Esophagus muscularis mucosa (tissue), 4 donors: ENCODE results near the gene POMT2. TPM values are rescaled to one million over a fixed set of nuclear protein-coding genes. Genes with fewer than 3 reads are reported as not detected.

Experiments used
- DNase-seq: peaks from one replicate; pipeline ENCODE4 v3.0.0-alpha.2; 2017; ENCODE audit errors: extremely low spot score
- H3K27ac ChIP-seq, 4 donors: fragments of 200-600 bp; sonication (generic); replicated peaks in 1 of 4; 1 replicate in 3 of 4; 2 replicates in 1 of 4; pipeline ENCODE4 v1.5.1; 2016 to 2019; ENCODE audit warnings: mild to moderate bottlenecking in 1 of 4
- H3K27me3 ChIP-seq, 4 donors: fragments of 200-600 bp; sonication (generic); one replicate each; pipeline versions ENCODE4 v1.5.1 to v1.6.0; 2016 to 2019
- H3K36me3 ChIP-seq, 4 donors: fragments of 200-600 bp; sonication (generic); one replicate each; pipeline ENCODE4 v1.5.1; 2016 to 2019
- H3K4me1 ChIP-seq, 4 donors: fragments of 200-600 bp; sonication (generic); one replicate each; pipeline ENCODE4 v1.5.1; 2016 to 2019
- H3K4me3 ChIP-seq, 4 donors: fragments of 200-600 bp; sonication (generic); 1 replicate in 2 of 4; 2 replicates in 2 of 4; pipeline ENCODE4 v1.5.1; 2016 to 2019; ENCODE audit warnings: mild to moderate bottlenecking in 4 of 4, moderate library complexity in 1 of 4
- H3K9me3 ChIP-seq, 4 donors: fragments of 200-600 bp; sonication (generic); 1 replicate in 3 of 4; 2 replicates in 1 of 4; pipeline ENCODE4 v1.5.1; 2016 to 2019
- CTCF ChIP-seq, 3 experiments: fragments of 200-600 bp in 2 of 3; fragments of 450-650 bp in 1 of 3; sonication (generic) in 2 of 3; IDR thresholded peaks; one replicate each; pipeline ENCODE4 v1.5.1; 2017 to 2019; ENCODE audit warnings: antibody characterized with exemption in 3 of 3, mild to moderate bottlenecking in 2 of 3, moderate library complexity in 1 of 3
- EP300 ChIP-seq: sonication (generic); formaldehyde crosslinking; IDR thresholded peaks from one replicate; pipeline ENCODE4 v1.6.1; 2017; ENCODE audit warnings: antibody characterized with exemption
- POLR2A ChIP-seq: fragments of 450-650 bp; IDR thresholded peaks from one replicate; pipeline ENCODE4 v1.6.1; 2017; ENCODE audit warnings: antibody characterized with exemption, moderate library complexity, mild to moderate bottlenecking, low read depth
- POLR2AphosphoS5 ChIP-seq, 2 donors: sonication (generic); formaldehyde crosslinking; IDR thresholded peaks; one replicate each; pipeline ENCODE4 v1.6.1; 2017; ENCODE audit warnings: antibody characterized with exemption in 2 of 2
- WGBS: methylation state at CpG from one replicate; pipeline ENCODE4 v1.1.5; 2018; 5-methylcytosine and 5-hydroxymethylcytosine counted together
- intact Hi-C: fragments of 100-400 bp; cut with DNase I; formaldehyde crosslinking; loops from one replicate; pipeline ENCODE4 v1.15.1; 2023
- total RNA-seq, 4 donors: library from RNA; depleted of rRNA; stranded (reverse); fragments of >200 nt; gene quantifications; one replicate each; pipeline versions ENCODE4 v1.1.0 to v1.2.1, GENCODE V29; 2016

The POMT2 gene
- total RNA-seq, 4 donors from 2014 or later = 13.3 to 29.2 (median 14.5) TPM

GRCh38 chr14:77258566-77258965 lies 62.1 kb downstream of the POMT2 start:
- WGBS = 75% methylated on average over 5 of the region's 5 CpGs
- H3K36me3 ChIP-seq = no peaks in the 10 kb centered on the region
- H3K4me3 ChIP-seq = no peak overlapping the region
- no peaks in the 10 kb centered on the region for H3K9me3 ChIP-seq
- intact Hi-C loops = no loop called here
- no peak overlapping the region for H3K27ac ChIP-seq
- TF ChIP-seq POLR2A (no peak), CTCF (IDR thresholded peaks at IDR 0.05) (no peak), EP300 (no peak), POLR2AphosphoS5 (IDR thresholded peaks at IDR 0.05) (no peak)
- DNase-seq = no peak
- no peaks in the 10 kb centered on the region for H3K4me1 ChIP-seq
- H3K27me3 ChIP-seq = peaks cover 0 to 48% (median 0%) of the 10 kb centered on the region in 4 donors

DNA sequence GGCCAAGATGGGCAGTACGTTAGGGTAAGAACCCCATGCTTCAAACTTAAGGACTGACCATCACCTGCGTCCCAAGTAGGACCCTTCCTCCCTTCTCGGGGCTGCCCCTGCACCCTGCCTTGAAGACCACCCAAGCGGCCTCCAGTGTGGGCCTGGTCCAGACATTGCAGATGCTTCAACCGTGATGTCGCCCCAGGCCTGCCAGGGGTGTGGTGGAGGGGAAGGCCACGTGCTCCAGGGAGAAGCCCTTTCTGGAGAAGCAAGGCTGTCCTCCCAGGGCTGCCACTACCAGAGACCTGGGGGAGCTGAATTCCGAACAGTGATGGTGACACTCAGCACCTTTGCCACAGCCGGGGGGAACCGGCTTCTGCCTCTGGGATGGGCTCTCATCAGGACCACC lies 63.0 kb downstream of the POMT2 start:
- Histone ChIP-seq H3K4me1 (no peaks in the 10 kb centered on the region), H3K27me3 (peaks cover 0 to 54% (median 0%) of the 10 kb centered on the region in 4 donors), H3K27ac (no peak overlapping the region), H3K9me3 (no peaks in the 10 kb centered on the region), H3K36me3 (no peaks in the 10 kb centered on the region), H3K4me3 (no peak overlapping the region)
- 81% methylated on average over 2 of the region's 10 CpGs for WGBS
- intact Hi-C loops = no loop called here
- no peak for DNase-seq
- TF ChIP-seq CTCF (IDR thresholded peaks at IDR 0.05) (no peak), POLR2AphosphoS5 (IDR thresholded peaks at IDR 0.05) (no peak), EP300 (no peak), POLR2A (no peak)

- TF ChIP-seq CTCF (IDR thresholded peaks at IDR 0.05) = no peak
- TF ChIP-seq POLR2AphosphoS5 (IDR thresholded peaks at IDR 0.05) = no peak
- intact Hi-C loops = no loop called here
- no peaks in the 10 kb centered on the region for H3K36me3 ChIP-seq
- no peaks in the 10 kb centered on the region for H3K9me3 ChIP-seq
- no peaks in the 10 kb centered on the region for H3K4me1 ChIP-seq
- 80% methylated on average over 1 of the region's 8 CpGs for WGBS
- no peak overlapping the region for H3K27ac ChIP-seq
- H3K27me3 ChIP-seq = peaks cover 0 to 54% (median 0%) of the 10 kb centered on the region in 4 donors
- DNase-seq = no peak
- no peak overlapping the region for H3K4me3 ChIP-seq
These were observed 64.0 kb downstream of the POMT2 start for GRCh38 chr14:77256694-77257093.

- Histone ChIP-seq H3K4me1 (no peaks in the 10 kb centered on the region), H3K27ac (no peak overlapping the region), H3K27me3 (peaks cover 0 to 30% (median 0%) of the 10 kb centered on the region in 4 donors), H3K4me3 (no peak overlapping the region), H3K9me3 (no peaks in the 10 kb centered on the region), H3K36me3 (no peaks in the 10 kb centered on the region)
- DNase-seq = no peak
- WGBS = 46% methylated on average over 13 of the region's 20 CpGs
- intact Hi-C loops = no loop called here
- TF ChIP-seq EP300 (no peak), CTCF (IDR thresholded peaks at IDR 0.05) (no peak), POLR2AphosphoS5 (IDR thresholded peaks at IDR 0.05) (no peak), POLR2A (no peak)
These were observed 67.1 kb downstream of the POMT2 start for GRCh38 chr14:77253333-77254190.
